Uterus (tissue), 4 donors: ENCODE results near the gene SLC6A4. TPM values are rescaled to one million over a fixed set of nuclear protein-coding genes. Genes with fewer than 3 reads are reported as not detected.
"Not testable (repeated sequence)": the region's sequence is repeated elsewhere in the genome, so short reads cannot be mapped to it uniquely, and the experiment has no call there.

Experiments
- DNase-seq, 2 donors: peaks; one replicate each; pipeline ENCODE4 v3.0.0-alpha.2; 2019 to 2020
- H3K27ac ChIP-seq, 2 donors: fragments of 200-600 bp; sonication (generic); 1 replicate in 1 of 2; 2 replicates in 1 of 2; pipeline ENCODE4 v1.5.1; 2016 to 2018
- H3K27me3 ChIP-seq, 2 donors: fragments of 200-600 bp; sonication (generic); one replicate each; pipeline ENCODE4 v1.5.1; 2018 to 2019; ENCODE audit warnings: control low read depth in 1 of 2
- H3K36me3 ChIP-seq, 2 donors: fragments of 200-600 bp; sonication (generic); one replicate each; pipeline ENCODE4 v1.5.1; 2019; ENCODE audit warnings: control low read depth in 1 of 2
- H3K4me1 ChIP-seq, 2 donors: fragments of 200-600 bp; sonication (generic); one replicate each; pipeline ENCODE4 v1.5.1; 2018 to 2019; ENCODE audit warnings: control low read depth in 1 of 2
- H3K4me3 ChIP-seq, 2 donors: fragments of 200-600 bp; sonication (generic); 1 replicate in 1 of 2; 2 replicates in 1 of 2; pipeline ENCODE4 v1.5.1; 2018 to 2019; ENCODE audit warnings: mild to moderate bottlenecking in 1 of 2
- H3K9me3 ChIP-seq, 2 donors: fragments of 200-600 bp; sonication (generic); one replicate each; pipeline ENCODE4 v1.5.1; 2019; ENCODE audit warnings: control low read depth in 1 of 2
- CTCF ChIP-seq, 4 experiments: fragments of 200-600 bp in 2 of 4; fragments of 450-650 bp in 2 of 4; sonication (generic) in 2 of 4; IDR thresholded peaks; one replicate each; pipeline ENCODE4 v1.5.1; 2016 to 2019; ENCODE audit warnings: antibody characterized with exemption in 4 of 4, mild to moderate bottlenecking in 2 of 4, moderate library complexity in 1 of 4
- POLR2A ChIP-seq, 2 donors: fragments of 450-650 bp; IDR thresholded peaks; one replicate each; pipeline ENCODE4 v1.6.1; 2016; ENCODE audit warnings: antibody characterized with exemption in 2 of 2, mild to moderate bottlenecking in 1 of 2, moderate library complexity in 1 of 2
- intact Hi-C: fragments of 100-400 bp; cut with DNase I; formaldehyde crosslinking; loops from one replicate; pipeline ENCODE4 v1.15.1; 2023; ENCODE audit warnings: low total_unique reads
- total RNA-seq, 4 donors: library from RNA; depleted of rRNA in 3 of 4; stranded (reverse); fragments of >200 nt in 3 of 4; gene quantifications; one replicate each; pipeline versions ENCODE4 v1.1.0 to v1.2.4, GENCODE V29; 2014 to 2023
- donor health status: DM: yes; HTN: yes; CAD: no.

Gene SLC6A4
- total RNA-seq, 4 donors from 2014 or later, result 0.30 to 0.90 TPM; not detected in 2

DNA sequence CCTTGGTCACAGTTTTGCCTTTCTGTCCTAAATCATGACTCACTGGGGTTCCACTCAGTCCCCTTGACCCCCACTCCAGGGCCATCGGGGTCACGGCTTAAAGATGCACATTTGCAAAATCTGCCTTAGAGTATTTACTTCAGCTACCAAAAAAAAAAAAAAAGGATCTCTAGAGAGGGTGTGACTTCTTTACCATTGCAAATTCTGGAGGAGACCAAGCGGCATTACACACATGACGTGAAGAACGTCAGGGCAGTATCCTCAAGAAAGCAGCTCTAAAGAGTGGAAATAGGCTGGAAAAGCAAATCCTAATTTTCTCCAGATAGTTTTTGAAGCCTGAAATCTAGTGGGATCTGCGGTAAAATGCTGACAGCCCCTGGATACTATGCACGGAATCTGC lies 25.6 kb downstream of the SLC6A4 start:
- DNase-seq, result no peak
- no peaks in the 10 kb centered on the region for H3K36me3 ChIP-seq
- no peak for TF ChIP-seq POLR2A (IDR thresholded peaks at IDR 0.05)
- no peak for TF ChIP-seq CTCF (IDR thresholded peaks at IDR 0.05)
- no peaks in the 10 kb centered on the region for H3K27me3 ChIP-seq
- intact Hi-C loops, result no loop called here
- no peaks in the 10 kb centered on the region for H3K4me1 ChIP-seq
- no peaks in the 10 kb centered on the region for H3K9me3 ChIP-seq
- H3K27ac ChIP-seq, result no peak overlapping the region
- H3K4me3 ChIP-seq, result no peak overlapping the region

DNA sequence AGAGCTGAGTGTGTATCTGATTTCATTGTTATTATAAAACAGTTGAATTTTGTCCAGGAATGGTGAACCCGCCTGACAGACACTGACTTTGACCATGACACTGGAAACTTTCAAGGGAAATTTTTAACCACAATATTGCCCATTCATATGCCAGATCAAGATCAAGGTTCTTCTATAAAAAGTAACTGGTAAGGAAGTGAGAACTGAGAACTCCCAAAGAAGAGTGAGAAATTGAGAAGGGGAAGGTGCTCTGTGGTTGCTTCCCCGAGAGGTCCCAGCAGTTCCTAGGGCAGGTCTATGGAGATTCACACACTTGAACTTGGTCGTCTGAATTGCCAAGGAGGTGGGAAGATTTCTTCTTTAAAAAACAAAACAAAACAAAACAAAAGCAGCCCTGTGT lies 27.3 kb downstream of the SLC6A4 start:
- intact Hi-C loops, result no loop called here
- Histone ChIP-seq H3K27ac (no peak overlapping the region), H3K27me3 (no peaks in the 10 kb centered on the region), H3K4me3 (no peak overlapping the region), H3K4me1 (no peaks in the 10 kb centered on the region), H3K9me3 (no peaks in the 10 kb centered on the region), H3K36me3 (no peaks in the 10 kb centered on the region)
- no peak for DNase-seq
- TF ChIP-seq CTCF (IDR thresholded peaks at IDR 0.05) (no peak), POLR2A (IDR thresholded peaks at IDR 0.05) (no peak)

- Histone ChIP-seq H3K27ac (no peak overlapping the region), H3K27me3 (no peaks in the 10 kb centered on the region), H3K4me3 (no peak overlapping the region), H3K4me1 (no peaks in the 10 kb centered on the region), H3K36me3 (no peaks in the 10 kb centered on the region), H3K9me3 (no peaks in the 10 kb centered on the region)
- no peak for TF ChIP-seq POLR2A (IDR thresholded peaks at IDR 0.05)
- TF ChIP-seq CTCF (IDR thresholded peaks at IDR 0.05), result no peak
- DNase-seq, result no peak
- intact Hi-C loops, result no loop called here
Measured at GRCh38 chr17:30207655-30208054, 27.8 kb downstream of the SLC6A4 start.

GRCh38 chr17:30203471-30203981 lies 32.0 kb downstream of the SLC6A4 start:
- TF ChIP-seq POLR2A (IDR thresholded peaks at IDR 0.05) (no peak), CTCF (IDR thresholded peaks at IDR 0.05) (no peak)
- H3K4me1 ChIP-seq, result no peaks in the 10 kb centered on the region
- no peak overlapping the region for H3K4me3 ChIP-seq
- no peak overlapping the region for H3K27ac ChIP-seq
- intact Hi-C loops, result no loop called here
- no peaks in the 10 kb centered on the region for H3K9me3 ChIP-seq
- DNase-seq, result no peak
- no peaks in the 10 kb centered on the region for H3K36me3 ChIP-seq
- H3K27me3 ChIP-seq, result no peaks in the 10 kb centered on the region

DNA sequence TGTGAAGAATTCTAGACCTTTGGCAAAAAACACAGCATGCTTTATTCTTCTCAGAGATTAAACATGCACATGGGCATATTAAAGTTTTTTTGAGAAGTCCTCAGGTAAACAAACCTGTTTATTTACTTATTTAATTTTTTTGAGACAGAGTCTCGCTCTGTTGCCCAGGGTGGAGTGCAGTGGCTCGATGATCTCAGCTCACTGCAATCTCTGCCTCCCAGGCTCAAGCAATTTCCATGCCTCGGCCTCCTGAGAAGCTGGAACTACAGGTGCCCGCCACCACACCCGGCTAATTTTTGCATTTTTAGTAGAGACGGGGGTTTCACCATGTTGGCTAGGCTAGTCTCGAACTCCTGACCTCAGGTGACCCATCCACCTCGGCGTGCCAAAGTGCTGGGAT lies 34.8 kb downstream of the SLC6A4 start:
- H3K36me3 ChIP-seq, H3K9me3 ChIP-seq, H3K4me1 ChIP-seq, intact Hi-C loops, DNase-seq, H3K4me3 ChIP-seq, H3K27me3 ChIP-seq, H3K27ac ChIP-seq: not testable (repeated sequence)

- no peak for DNase-seq
- Histone ChIP-seq H3K4me3 (no peak overlapping the region), H3K27me3 (no peaks in the 10 kb centered on the region), H3K27ac (no peak overlapping the region), H3K4me1 (no peaks in the 10 kb centered on the region), H3K36me3 (no peaks in the 10 kb centered on the region), H3K9me3 (no peaks in the 10 kb centered on the region)
- intact Hi-C loops, result no loop called here
- TF ChIP-seq CTCF (IDR thresholded peaks at IDR 0.05), result no peak
- TF ChIP-seq POLR2A (IDR thresholded peaks at IDR 0.05), result no peak
Measured at GRCh38 chr17:30200106-30200505, 35.4 kb downstream of the SLC6A4 start.
